ENCODE data around the gene MCRS1. TPM values are rescaled to one million over a fixed set of nuclear protein-coding genes. Genes with fewer than 3 reads are reported as not detected.

Gene MCRS1
- total and polyA plus RNA-seq, 4 donors, result 20.0 to 33.1 (median 26.1) TPM

GRCh38 chr12:49582201-49582600 is 14.3 kb upstream of the MCRS1 start:
- Histone ChIP-seq H3K9ac (ENCODE audit: low read depth in 1 of 2, low read length in 2 of 2) (no peak overlapping the region), H3K27ac (ENCODE audit: low read depth in 1 of 2, low read length in 2 of 2) (no peak overlapping the region), H3K4me3 (ENCODE audit: low read depth in 1 of 3, low read length in 3 of 3) (no peak overlapping the region), H3K4me1 (ENCODE audit: control insufficient read depth in 4 of 4, insufficient read depth in 4 of 4, low read length in 3 of 4) (peaks cover 0 to 8% (median 5%) of the 10 kb centered on the region in 4 donors), H3K27me3 (ENCODE audit: control insufficient read depth in 4 of 4, insufficient read depth in 4 of 4, low read length in 3 of 4) (no peaks in the 10 kb centered on the region), H3K9me3 (ENCODE audit: control insufficient read depth in 4 of 4, low read length in 3 of 4) (no peaks in the 10 kb centered on the region), H3K36me3 (ENCODE audit: control insufficient read depth in 4 of 4, insufficient read depth in 3 of 4, low read depth in 1 of 4, low read length in 3 of 4) (peaks cover 0 to 2% (median 0%) of the 10 kb centered on the region in 4 donors)
- 94% methylated on average over 1 of the region's 1 CpG for WGBS
- no peak for DNase-seq (ENCODE audit: low spot score)
- no peak for TF ChIP-seq GABPA (IDR thresholded peaks at IDR 0.05 in 1 of 2, conservative IDR thresholded peaks at IDR 0.05 in 1 of 2)
- TF ChIP-seq SP1 (IDR thresholded peaks at IDR 0.05), result no peak
- no peak for TF ChIP-seq CTCF (IDR thresholded peaks at IDR 0.05; ENCODE audit: low read depth, low read length, missing input control)
- no peak for TF ChIP-seq RAD21 (IDR thresholded peaks at IDR 0.05)
- no peak for TF ChIP-seq FOXA2 (IDR thresholded peaks at IDR 0.05)

GRCh38 chr12:49580572-49581535 is 12.9 kb upstream of the MCRS1 start:
- TF ChIP-seq CTCF (IDR thresholded peaks at IDR 0.05; ENCODE audit: low read depth, low read length, missing input control) (peak; percentile 68), RAD21 (IDR thresholded peaks at IDR 0.05) (peak; percentile 87 to 95), TAF1 (conservative IDR thresholded peaks at IDR 0.05) (no peak)
- peaks cover 0 to 3% (median under 1%) of the 10 kb centered on the region in 4 donors for H3K36me3 ChIP-seq (ENCODE audit: control insufficient read depth in 4 of 4, insufficient read depth in 3 of 4, low read depth in 1 of 4, low read length in 3 of 4)
- H3K4me3 ChIP-seq (ENCODE audit: low read depth in 1 of 3, low read length in 3 of 3), result no peak overlapping the region
- peak overlapping the region in 1 of 2 donors; percentile 28 for H3K9ac ChIP-seq (ENCODE audit: low read depth in 1 of 2, low read length in 2 of 2)
- no peaks in the 10 kb centered on the region for H3K27me3 ChIP-seq (ENCODE audit: control insufficient read depth in 4 of 4, insufficient read depth in 4 of 4, low read length in 3 of 4)
- no peaks in the 10 kb centered on the region for H3K9me3 ChIP-seq (ENCODE audit: control insufficient read depth in 4 of 4, low read length in 3 of 4)
- peak; percentile 55 for DNase-seq (ENCODE audit: low spot score)
- no peak overlapping the region for H3K27ac ChIP-seq (ENCODE audit: low read depth in 1 of 2, low read length in 2 of 2)
- peaks cover 0 to 8% (median 5%) of the 10 kb centered on the region in 4 donors for H3K4me1 ChIP-seq (ENCODE audit: control insufficient read depth in 4 of 4, insufficient read depth in 4 of 4, low read length in 3 of 4)
- 38% methylated on average over 8 of the region's 8 CpGs for WGBS

- H3K9me3 ChIP-seq (ENCODE audit: control insufficient read depth in 4 of 4, low read length in 3 of 4), result no peaks in the 10 kb centered on the region
- no peak overlapping the region for H3K27ac ChIP-seq (ENCODE audit: low read depth in 1 of 2, low read length in 2 of 2)
- peaks cover 0 to 8% (median 5%) of the 10 kb centered on the region in 4 donors for H3K4me1 ChIP-seq (ENCODE audit: control insufficient read depth in 4 of 4, insufficient read depth in 4 of 4, low read length in 3 of 4)
- H3K27me3 ChIP-seq (ENCODE audit: control insufficient read depth in 4 of 4, insufficient read depth in 4 of 4, low read length in 3 of 4), result no peaks in the 10 kb centered on the region
- H3K36me3 ChIP-seq (ENCODE audit: control insufficient read depth in 4 of 4, insufficient read depth in 3 of 4, low read depth in 1 of 4, low read length in 3 of 4), result peaks cover 0 to 3% (median 1%) of the 10 kb centered on the region in 4 donors
- WGBS, result 91% methylated on average over 13 of the region's 13 CpGs
- no peak overlapping the region for H3K4me3 ChIP-seq (ENCODE audit: low read depth in 1 of 3, low read length in 3 of 3)
- DNase-seq (ENCODE audit: low spot score), result no peak
- H3K9ac ChIP-seq (ENCODE audit: low read depth in 1 of 2, low read length in 2 of 2), result no peak overlapping the region
- TF ChIP-seq MAX (IDR thresholded peaks at IDR 0.05) (no peak), GABPA (IDR thresholded peaks at IDR 0.05 in 1 of 2, conservative IDR thresholded peaks at IDR 0.05 in 1 of 2) (no peak), RAD21 (IDR thresholded peaks at IDR 0.05) (no peak), JUND (IDR thresholded peaks at IDR 0.05) (no peak), RXRA (IDR thresholded peaks at IDR 0.05) (no peak), TAF1 (conservative IDR thresholded peaks at IDR 0.05) (no peak), HNF4G (IDR thresholded peaks at IDR 0.05) (no peak), FOXA1 (IDR thresholded peaks at IDR 0.05) (no peak), ZBTB33 (IDR thresholded peaks at IDR 0.05) (no peak), CTCF (IDR thresholded peaks at IDR 0.05; ENCODE audit: low read depth, low read length, missing input control) (no peak), FOXA2 (IDR thresholded peaks at IDR 0.05) (no peak), NR2F2 (IDR thresholded peaks at IDR 0.05) (no peak), HNF4A (conservative IDR thresholded peaks at IDR 0.05) (no peak), SP1 (IDR thresholded peaks at IDR 0.05) (no peak)
These were observed 10.7 kb upstream of the MCRS1 start for GRCh38 chr12:49578471-49579112.
